ENCODE measurements around the gene KRT82. TPM values are rescaled to one million over a fixed set of nuclear protein-coding genes. Genes with fewer than 3 reads are reported as not detected.
"Not testable (repeated sequence)": the region's sequence is repeated elsewhere in the genome, so short reads cannot be mapped to it uniquely, and the experiment has no call there.

KRT82 gene
- not detected in 2 replicates for polyA plus RNA-seq (2014; cell fraction: cytosol; rRNA removed)
- polyA plus RNA-seq (2014; cell fraction: nucleus; rRNA removed) = not detected in 2 replicates

DNA sequence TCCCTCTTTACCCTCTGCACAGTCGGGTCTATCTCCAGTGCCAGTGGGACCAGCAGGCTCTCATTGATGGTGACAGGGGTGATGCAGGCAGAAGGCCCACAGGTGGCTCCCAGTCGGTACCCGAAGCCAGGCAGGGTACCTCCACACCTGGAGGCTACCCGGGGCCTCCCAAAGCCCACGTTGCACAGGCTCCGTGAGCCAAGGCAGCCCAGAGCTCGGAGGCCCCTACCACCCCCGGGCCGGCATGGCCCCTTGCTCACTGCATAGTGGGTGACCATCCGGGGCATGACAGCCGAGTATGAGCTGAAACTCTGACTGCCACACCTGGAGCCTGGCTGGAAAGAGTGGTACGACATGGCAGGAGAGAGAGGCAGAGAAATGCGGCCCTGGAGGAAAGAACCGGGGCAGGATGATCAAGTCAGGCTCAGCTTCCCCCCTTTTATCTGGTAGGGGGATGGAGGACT is at the start of gene KRT82:
Gene KRT82 (minus strand): TSS at position 414 of the 464 bp plus-strand sequence. CDS start 58 bp downstream, at position 356.
- no peak for DNase-seq (ENCODE audit: low spot score)

DNA sequence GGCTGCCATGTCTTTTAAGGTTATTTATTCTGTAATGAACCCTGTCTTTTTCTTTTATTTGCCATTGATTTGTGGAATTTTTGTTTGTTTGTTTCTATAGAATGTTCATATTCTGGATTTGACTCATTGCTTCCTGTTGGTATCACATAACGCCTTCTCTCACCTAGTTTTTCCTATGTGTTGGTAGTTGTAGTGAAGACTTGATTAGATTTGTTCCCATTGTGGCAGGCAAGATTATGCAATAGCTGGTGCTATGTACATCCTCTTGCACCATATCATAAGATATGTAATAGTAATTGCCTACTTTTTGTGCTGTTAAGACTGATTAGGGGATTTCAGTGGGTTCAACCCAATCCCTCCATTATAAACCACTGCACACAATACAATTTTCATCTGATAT is 49.7 kb upstream of the KRT82 start:
- no peak for DNase-seq (ENCODE audit: low spot score)

DNA sequence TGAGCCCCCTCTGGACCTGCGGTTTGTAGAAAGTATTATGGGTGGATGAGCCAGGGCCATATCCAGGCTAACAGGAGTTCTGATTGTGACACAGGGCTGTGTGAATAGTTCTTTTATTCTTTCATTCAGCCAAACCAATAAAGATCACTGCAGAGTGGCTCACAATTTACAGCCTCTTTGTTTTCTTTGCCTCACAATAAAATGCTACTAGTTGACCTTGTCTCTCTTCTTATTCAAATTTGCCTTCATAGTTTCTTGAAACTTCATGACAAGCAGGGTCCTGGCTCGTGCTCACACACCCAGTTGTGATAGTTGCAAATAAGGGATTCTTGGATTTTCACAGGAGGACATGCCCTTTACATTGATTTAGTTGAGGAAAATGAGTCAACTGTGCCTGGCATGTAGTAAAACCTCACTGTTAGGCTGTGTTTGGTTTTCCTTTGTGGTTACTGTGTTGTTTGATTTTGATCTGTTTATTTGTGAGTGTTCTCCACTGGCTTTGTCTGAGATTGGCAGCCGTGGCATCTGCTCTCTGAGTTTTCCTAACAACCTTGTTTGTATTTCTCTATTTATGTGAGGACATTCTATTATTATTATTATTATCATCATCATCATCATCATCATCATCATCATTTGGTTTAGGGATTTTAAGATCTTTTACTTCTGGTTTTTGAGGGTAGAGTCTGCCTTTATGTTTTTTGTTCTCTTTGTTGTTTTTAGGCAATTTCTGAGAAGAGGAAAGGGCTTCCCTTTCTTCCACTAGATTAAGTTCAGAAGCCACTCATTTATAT is 48.5 kb upstream of the KRT82 start:
- no peak for DNase-seq (ENCODE audit: low spot score)

DNA sequence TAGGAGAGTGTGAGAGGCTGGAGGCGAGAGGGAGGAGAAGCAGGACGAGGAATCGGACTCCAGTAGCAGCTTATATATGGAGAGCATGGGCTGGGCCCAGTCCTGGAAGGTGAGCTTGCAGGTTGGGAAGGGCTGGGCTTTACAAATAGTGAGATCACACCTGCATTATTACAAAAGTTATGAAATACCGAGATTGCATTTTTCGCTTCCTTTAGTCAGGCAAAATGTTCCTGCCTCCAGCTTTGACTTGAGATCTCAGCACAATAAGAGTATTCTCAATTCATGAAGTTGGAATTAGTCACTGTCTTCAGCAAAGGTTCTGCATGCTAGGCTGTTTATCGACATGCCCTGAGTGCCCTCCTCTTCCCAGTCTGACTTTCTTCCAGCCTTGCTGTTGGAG is 46.0 kb upstream of the KRT82 start, which contains the start of gene KRT6B:
Gene KRT6B (minus strand): TSS at position 46 of the 400 bp plus-strand sequence. CDS start 68 bp downstream, outside the sequence.
- no peak for DNase-seq (ENCODE audit: low spot score)

DNA sequence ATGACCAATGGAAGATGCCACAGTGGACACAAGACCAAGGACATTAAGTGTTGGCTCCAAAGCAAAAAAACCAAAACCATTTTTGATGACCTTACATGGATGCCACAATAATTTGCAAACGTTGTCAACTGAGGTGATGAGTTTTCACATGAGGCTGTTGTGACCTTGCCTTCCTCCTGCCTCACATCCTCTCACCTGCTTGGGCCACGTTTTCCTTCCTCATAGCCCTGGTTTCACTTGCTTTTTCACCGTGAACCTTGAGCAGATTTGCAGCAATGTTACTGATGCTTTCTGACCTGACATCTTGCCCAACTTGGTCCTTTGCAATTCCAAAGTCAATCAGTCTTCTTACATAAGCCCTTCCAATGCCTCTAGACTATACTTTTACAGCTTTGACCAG is 42.1 kb upstream of the KRT82 start:
- DNase-seq (ENCODE audit: low spot score) = no peak

DNA sequence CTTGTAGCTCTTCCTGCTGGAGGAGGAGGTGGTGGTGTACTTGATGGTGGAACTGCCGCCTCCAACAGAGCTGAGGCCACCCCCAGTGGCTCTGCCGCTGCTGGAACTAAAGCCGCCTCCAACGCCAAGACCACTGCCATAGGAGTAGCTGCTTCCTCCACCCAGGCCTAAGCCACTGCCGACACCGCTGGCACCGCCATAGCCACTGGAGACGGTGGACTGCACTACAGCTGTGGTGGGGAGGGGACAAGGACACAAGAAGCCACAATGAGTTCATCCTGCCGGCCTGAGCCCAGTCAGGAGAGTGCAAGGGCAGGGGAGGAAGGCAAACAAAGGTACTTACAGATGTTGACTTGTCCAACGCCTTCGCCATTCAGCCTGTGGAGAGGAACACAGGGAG is 41.1 kb upstream of the KRT82 start:
- DNase-seq (ENCODE audit: low spot score) = not testable (repeated sequence)

DNA sequence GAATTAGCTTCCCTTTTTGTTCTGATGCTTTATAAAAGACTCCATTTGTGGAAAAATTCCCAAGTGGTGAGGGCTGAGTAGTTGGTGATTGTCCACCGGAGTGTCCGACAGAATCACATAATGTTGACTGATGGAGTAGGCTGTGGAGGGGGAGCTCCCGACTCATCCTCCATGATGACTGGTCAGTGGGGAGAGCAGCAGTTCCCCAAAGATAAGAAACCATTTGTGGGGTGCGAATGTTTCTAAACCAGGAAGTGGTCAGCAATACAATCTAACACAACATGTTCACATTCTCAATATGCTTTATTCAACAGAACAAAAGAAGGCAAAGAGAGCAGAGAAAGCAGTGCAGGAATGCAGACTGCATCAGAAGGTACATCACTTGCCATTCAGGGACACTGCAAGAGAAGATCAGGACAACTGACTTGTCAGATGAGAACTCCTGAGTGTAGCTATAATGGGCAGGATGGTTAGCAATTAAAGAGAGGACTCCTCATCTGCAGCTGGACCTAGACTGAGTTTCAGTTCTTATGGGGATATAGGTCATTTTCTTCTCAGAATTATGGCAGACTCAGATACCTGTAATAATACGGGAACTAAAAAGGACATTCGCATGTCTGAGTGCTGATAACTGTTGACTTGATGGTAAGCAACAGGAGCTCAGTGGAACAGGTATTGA is 40.4 kb upstream of the KRT82 start:
- no peak for DNase-seq (ENCODE audit: low spot score)

DNA sequence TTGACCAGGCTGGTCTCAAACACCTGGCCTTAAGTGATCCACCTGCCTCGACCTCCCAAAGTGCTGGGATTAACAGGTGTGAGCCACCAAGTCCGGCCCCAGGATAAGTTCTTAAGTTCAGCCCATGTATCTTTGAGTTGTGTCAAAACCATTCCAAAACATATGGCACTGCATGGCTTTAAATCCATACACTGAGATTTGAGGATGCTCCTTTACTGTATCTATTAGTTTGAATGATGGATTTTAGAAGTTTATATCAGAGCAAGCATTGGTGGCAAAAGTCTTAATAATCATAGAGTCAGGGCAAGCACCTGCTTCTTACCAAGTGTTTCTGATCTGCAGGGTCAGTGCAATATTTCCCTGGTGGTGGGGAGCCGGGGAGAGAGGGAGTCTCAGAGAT is 39.7 kb upstream of the KRT82 start:
- DNase-seq (ENCODE audit: low spot score) = no peak

DNA sequence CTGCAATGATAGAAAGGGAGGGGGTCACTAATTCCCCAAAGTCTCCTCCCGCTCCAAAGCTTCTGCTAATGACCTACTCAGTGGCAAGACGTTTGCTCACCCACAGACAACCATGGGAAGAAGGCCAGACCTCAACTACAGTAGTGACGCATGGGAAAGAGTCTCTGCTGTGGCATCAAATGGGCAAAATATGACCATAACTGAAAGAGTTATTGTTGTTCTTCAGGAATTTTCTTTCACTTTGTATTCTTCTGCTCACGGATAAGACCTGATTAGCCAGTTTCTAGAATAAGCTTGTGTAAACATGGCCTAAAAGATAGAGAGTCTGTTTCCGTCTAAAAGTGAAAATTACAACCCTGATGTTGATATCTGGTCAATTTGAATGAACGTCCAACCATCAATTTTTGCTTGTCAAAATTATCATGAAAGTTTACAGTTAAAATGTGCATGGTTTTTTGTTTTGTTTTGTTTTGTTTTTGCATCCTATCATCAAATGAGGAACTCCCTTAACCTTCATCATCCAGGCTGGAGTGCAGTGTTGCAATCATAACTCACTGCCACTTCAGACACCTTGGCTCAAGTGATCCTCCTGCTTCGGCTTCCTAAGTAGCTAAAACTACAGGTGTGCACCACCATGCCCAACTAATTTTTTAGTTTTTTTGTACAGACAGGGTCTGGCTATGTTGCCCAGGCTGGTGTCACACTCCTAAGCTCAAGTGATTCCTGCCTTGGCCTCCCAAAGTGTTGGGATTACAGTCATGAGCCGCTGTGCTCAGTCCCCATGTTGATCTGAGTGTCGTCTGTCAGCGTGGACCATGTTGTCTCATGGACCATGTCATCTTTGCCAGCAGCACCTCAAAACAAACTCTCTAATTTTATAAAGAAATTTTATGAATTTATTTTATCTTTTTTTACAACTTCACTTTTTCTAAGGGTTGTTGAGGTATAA is 38.8 kb upstream of the KRT82 start:
- DNase-seq (ENCODE audit: low spot score) = no peak

DNA sequence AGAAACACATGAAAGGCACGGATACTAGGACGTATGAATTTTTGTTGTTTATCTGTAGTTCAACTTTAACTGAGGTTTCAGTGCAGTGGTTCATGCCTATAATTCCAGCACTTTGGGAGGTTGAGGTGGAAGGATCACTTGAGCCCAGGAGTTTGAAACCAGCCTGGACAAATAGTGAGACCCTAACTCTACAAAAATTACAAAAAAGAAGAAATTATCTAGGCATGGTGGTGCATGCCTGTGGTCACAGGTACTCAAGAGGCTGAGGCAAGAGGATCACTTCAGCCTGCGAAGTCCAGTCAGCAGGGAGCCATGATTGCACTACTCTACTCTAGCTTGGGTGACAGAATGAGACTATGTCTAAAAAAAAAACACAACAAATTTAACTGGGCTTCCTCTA is 37.8 kb upstream of the KRT82 start:
- no peak for DNase-seq (ENCODE audit: low spot score)

DNA sequence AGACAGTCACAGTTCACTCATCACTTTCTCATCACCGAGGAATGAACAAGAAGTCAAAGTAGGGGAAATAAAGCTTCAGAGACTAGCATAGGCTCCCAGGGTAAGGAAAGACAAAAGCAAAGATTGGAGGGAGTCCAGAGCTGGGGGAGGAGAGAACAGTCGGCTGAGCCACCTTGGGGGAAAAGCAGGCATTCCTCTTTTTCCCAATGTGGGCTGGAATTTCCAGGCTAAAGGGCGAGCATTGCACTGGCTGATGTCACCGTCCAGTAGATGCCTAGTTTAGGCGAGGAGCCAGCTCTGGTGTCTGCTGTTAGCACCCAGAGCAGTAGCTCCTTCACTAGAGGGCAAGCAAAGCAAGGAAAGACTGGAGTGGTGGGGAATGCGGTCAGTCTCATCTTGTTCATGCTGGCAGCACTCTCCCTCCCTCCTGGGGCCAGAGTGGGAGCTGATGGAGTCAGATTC is 36.5 kb upstream of the KRT82 start:
- DNase-seq (ENCODE audit: low spot score) = no peak

DNA sequence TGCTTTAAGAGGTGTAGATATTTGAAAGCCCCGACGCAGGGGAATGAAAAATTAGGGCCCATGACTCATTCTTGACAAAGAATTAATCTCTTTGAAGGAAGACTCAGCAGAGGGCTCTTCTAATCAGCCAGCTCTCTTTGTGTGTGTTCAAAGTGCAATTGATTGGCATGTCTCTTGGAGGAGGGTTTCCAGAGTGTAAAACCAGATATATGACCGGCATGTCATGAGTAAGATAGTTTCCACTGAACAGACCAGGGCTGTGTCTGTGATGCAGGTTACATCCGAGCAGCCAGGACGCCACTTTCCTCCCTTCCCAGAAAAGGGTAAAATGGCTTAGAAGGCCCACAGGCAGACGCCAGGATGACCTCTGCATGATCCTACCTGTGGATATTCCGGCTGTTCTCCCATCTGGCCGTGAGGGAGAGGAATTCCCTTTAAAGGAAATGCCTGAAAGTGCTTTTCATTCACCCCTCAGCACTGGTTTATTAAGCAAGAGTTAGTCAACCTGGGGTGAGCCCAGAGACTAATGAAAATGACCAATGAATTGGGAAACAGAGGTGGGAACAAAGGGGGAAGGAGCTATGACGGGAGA is 35.3 kb upstream of the KRT82 start:
- no peak for DNase-seq (ENCODE audit: low spot score)

DNA sequence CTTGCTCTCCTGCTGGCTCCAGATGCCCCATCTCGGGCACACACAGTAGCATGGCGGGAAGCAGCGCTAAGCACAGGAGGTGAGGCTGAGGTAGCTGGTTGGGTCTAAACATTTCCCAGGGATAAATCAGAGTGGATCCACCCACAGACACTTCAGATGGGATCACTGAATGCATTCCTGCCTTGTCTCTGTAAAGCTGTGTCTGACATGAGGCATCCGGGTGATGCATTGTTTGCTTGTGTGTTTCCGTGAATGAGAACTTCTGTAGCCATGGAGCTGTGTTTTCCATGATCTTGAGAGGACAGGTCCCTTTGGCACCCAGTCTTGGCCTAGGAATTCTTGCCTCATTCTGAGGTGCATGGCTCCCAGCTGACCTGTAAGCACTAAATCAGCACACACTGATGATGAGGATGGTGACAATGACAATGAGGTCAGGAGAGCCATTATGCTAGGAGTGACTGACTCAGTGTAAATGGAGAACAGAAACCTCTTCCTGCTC is 34.7 kb upstream of the KRT82 start:
- DNase-seq (ENCODE audit: low spot score) = no peak

DNA sequence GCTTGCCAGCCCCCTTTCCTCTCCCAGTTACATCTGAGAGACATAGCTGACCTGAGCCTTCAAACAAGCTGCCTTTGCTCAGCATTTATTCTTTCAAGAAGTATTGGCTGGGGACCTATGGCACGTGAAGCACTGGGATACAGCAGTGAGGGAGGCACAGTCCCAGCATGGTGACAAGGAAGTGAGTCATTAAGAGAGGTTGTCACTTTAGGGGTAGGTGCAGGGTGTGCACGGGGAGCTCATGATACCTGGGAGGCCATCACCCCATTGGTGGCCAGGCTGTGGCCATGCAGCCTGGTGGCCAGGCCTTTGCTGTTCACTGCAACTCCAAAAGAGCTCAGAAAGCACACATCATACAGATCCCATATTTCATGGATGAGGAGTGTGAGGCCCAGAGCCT is 33.7 kb upstream of the KRT82 start:
- DNase-seq (ENCODE audit: low spot score) = no peak

DNA sequence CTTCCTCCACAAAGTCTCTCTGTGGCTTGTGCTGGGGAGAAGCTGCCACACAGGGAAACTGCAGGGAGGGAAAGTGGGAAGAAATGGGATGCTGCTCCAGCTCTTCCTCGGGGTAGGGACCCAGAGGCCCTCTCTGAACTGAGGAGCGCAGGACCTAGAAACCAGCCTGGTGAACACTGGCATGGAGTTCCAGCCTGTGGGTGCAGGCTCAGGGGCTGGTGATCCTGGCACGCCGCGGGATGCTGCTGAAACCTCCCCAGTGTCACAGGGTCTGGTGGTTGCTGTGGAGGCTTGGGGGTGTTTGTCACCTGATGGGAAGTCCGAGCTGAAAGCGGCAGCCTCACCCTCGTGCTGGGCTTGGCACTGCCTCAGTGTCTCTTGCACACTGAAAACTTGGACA is 33.3 kb upstream of the KRT82 start:
- no peak for DNase-seq (ENCODE audit: low spot score)

DNA sequence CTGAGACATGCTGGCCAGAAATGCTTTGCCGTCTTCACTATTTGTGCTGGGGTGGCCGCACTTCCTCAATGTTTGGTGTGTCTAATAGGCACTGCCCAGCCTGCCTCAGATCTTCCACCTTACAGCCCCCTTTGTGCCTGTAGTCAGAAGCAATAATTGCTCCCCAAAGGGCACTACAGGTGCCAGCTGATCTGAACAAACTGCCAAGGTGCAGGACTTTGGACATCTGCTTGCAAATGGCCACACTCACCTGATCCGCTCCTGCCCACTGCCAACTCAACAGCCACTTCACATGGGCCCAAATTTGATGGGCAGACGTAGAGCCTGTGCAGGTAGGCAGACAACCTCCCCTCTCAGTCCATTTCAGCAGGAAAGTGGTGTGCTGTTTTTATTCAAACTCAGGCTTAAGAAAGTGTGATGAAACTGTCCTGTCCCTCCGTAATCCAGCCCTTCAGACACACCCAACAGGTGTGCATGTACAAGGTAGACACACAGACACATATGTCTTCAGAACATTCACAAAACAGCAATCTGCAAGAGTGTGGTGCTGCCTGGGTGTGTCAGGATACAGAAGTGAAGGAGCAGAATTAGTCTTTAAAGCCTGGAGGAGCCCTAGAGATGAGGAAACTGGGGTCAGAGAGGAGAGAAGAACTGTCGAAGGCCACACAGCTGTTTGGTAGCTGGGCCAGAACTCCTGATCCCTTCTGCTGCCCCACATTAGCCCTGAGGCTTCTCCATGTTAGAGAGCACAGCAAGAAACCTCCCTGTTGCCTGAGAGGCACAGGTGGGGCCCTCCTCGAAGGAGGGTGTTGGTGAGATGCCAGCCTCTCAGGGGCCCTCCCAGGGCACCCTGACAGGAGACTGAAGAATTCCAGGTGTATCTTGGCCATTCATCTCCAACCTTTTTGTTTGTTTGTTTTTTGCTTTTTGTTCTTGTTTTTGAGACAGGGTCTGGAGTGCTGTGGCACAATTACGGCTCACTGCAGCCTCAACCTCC is 32.5 kb upstream of the KRT82 start:
- no peak for DNase-seq (ENCODE audit: low spot score)

DNA sequence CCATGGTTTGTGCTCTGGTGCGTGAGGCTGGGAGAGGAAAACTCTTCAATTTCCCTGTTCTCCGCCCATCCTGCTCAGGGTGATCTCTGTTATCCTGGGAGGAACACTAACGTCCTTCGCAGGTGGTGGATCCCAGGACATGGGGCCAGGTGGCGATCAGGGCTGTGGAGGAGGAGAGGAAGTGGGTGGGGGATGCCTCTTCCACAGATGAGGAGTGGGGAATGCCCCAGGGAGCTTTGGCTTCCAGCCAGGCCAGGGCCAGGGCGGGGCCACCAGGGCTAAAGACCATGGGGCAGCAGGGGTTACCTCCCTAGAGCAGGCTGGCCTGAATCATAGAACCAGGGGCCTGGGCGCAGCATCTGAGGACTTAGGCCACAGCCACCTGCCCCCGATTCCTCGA is 31.4 kb upstream of the KRT82 start:
- no peak for DNase-seq (ENCODE audit: low spot score)

DNA sequence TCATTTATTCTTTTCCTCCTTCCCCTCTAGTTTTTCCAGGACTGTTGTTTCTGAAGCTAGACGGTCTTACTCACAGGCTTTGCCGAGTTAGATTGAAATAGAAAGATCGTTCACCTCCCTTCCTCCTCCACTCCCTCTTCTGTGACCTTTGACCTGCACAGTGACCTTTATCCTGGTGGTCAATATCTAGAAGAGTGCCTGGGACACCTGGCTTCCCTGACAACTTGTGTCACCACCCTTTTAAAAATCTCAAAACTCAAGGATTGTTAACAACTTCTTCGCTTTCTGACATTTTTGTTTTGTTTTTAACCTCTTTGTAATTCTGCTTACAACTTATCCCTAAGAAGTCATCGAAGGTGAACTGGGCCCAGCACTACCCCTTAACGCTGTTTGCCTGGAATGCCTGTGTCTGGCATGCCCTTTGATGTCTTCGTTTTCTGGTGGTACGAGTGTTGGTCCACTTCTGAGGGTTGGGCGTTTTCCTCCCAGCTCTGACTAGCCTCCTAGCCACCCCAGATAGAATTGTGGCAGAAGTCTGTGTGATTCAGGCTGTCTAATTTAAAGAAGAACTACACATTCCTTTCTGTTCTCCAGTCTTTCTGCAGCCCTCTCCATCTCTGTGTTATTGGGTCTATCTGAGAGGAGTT is 30.8 kb upstream of the KRT82 start:
- DNase-seq (ENCODE audit: low spot score) = no peak

All from SK-N-DZ (cell line).